ENCODE results near the gene TBC1D17. TPM values are rescaled to one million over a fixed set of nuclear protein-coding genes. Genes with fewer than 3 reads are reported as not detected.

The TBC1D17 gene
- polyA plus RNA-seq, 3 donors = 3.1 to 48.2 (median 4.5) TPM

DNA sequence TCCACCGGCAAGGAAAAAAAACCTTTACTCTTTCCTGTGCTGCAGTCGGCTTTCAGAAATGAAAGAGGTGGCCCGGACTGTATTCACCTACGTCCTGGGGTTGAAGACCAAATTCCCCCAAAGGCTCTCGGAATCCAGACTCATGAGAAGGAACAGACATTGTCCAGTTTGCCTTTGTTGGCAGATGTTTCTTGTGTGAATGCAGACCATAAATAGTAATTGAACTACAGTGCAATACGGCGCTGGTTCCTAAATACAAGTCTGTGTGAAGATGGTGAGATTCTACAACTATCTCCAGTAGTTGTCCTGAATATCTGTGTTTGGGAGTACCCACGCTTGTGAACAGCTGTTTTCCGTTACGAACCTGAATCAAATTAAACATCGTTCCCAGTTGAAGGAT is 37.8 kb upstream of the TBC1D17 start:
- Histone ChIP-seq H3K4me1 (ENCODE audit: control insufficient read depth in 1 of 2, insufficient read depth in 2 of 2, low read length in 2 of 2) (peaks cover 10 to 15% of the 10 kb centered on the region in 2 donors), H3K4me3 (replicated peaks in 1 of 3; ENCODE audit: low read depth in 2 of 3, low read length in 3 of 3) (no peak overlapping the region), H3K27ac (ENCODE audit: low read depth in 1 of 2, low read length in 2 of 2) (no peak overlapping the region), H3K27me3 (ENCODE audit: control insufficient read depth in 2 of 2, insufficient read depth in 2 of 2, low read length in 2 of 2) (no peaks in the 10 kb centered on the region), H2AFZ (ENCODE audit: insufficient read depth, low read depth, low read length, poor library complexity, severe bottlenecking) (no peak overlapping the region), H3K79me2 (ENCODE audit: insufficient read depth, low read length) (no peaks in the 10 kb centered on the region), H3K36me3 (replicated peaks in 1 of 2; ENCODE audit: control insufficient read depth in 1 of 2, insufficient read depth in 2 of 2, low read length in 2 of 2) (peaks cover 55 to 63% of the 10 kb centered on the region in 2 donors), H3K9ac (ENCODE audit: insufficient read depth, low read length, poor library complexity, severe bottlenecking) (no peak overlapping the region), H3K9me3 (replicated peaks in 1 of 2; ENCODE audit: control insufficient read depth in 1 of 2, insufficient read depth in 1 of 2, low read length in 2 of 2) (no peaks in the 10 kb centered on the region), H4K20me1 (ENCODE audit: insufficient read depth, low read length) (no peaks in the 10 kb centered on the region), H3K4me2 (replicated peaks; ENCODE audit: extremely low read depth, low read length, poor library complexity, severe bottlenecking) (no peak overlapping the region)
- DNase-seq = no peak
- peaks cover 11% of the 10 kb centered on the region for H3K4me1 Mint-ChIP-seq
- TF ChIP-seq, protein P1, sequence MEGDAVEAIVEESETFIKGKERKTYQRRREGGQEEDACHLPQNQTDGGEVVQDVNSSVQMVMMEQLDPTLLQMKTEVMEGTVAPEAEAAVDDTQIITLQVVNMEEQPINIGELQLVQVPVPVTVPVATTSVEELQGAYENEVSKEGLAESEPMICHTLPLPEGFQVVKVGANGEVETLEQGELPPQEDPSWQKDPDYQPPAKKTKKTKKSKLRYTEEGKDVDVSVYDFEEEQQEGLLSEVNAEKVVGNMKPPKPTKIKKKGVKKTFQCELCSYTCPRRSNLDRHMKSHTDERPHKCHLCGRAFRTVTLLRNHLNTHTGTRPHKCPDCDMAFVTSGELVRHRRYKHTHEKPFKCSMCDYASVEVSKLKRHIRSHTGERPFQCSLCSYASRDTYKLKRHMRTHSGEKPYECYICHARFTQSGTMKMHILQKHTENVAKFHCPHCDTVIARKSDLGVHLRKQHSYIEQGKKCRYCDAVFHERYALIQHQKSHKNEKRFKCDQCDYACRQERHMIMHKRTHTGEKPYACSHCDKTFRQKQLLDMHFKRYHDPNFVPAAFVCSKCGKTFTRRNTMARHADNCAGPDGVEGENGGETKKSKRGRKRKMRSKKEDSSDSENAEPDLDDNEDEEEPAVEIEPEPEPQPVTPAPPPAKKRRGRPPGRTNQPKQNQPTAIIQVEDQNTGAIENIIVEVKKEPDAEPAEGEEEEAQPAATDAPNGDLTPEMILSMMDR (IDR thresholded peaks at IDR 0.05) = no peak
- H3K36me3 Mint-ChIP-seq = peaks cover 47 to 56% of the 10 kb centered on the region in 2 donors
- H3K9me3 Mint-ChIP-seq = peaks cover 0 to 3% (median 0%) of the 10 kb centered on the region in 7 donors
- H3K27ac Mint-ChIP-seq = no peak overlapping the region
- intact Hi-C loops (cut with micrococcal nuclease) = no loop called here
- no peak overlapping the region for H3K4me3 Mint-ChIP-seq
- WGBS (ENCODE audit: insufficient coverage) = 100% methylated on average over 6 of the region's 11 CpGs
- no peaks in the 10 kb centered on the region for H3K27me3 Mint-ChIP-seq (ENCODE audit: low read depth in 3 of 3)

DNA sequence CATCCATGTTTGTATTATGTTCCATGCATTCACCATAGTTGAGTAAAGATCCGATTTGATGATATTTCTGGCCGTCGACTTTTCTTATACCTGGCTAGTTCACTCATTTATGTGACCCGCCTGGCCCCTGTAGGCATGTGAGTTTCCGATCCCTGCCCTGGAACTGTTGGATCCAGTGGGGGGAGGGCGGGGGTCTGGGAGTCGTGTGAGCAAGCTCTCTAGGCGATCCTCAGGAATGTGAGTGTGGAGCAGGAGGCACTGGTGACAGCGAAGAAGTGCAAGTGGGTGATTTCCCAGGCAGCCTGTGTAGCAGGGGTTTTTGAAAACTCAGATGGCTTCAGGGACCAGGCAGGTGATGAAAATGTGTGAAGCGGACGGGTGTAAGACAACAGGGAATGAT is 37.2 kb upstream of the TBC1D17 start:
- Mint-ChIP-seq H3K4me3 (no peak overlapping the region), H3K36me3 (peaks cover 41 to 50% of the 10 kb centered on the region in 2 donors), H3K9me3 (peaks cover 0 to 3% (median 0%) of the 10 kb centered on the region in 7 donors), H3K27ac (no peak overlapping the region), H3K4me1 (peaks cover 18% of the 10 kb centered on the region), H3K27me3 (ENCODE audit: low read depth in 3 of 3) (no peaks in the 10 kb centered on the region)
- Histone ChIP-seq H3K9me3 (replicated peaks in 1 of 2; ENCODE audit: control insufficient read depth in 1 of 2, insufficient read depth in 1 of 2, low read length in 2 of 2) (no peaks in the 10 kb centered on the region), H3K4me1 (ENCODE audit: control insufficient read depth in 1 of 2, insufficient read depth in 2 of 2, low read length in 2 of 2) (peaks cover 16 to 21% of the 10 kb centered on the region in 2 donors), H3K36me3 (replicated peaks in 1 of 2; ENCODE audit: control insufficient read depth in 1 of 2, insufficient read depth in 2 of 2, low read length in 2 of 2) (peaks cover 49 to 57% of the 10 kb centered on the region in 2 donors), H3K9ac (ENCODE audit: insufficient read depth, low read length, poor library complexity, severe bottlenecking) (no peak overlapping the region), H4K20me1 (ENCODE audit: insufficient read depth, low read length) (no peaks in the 10 kb centered on the region), H3K27me3 (ENCODE audit: control insufficient read depth in 2 of 2, insufficient read depth in 2 of 2, low read length in 2 of 2) (no peaks in the 10 kb centered on the region), H3K27ac (ENCODE audit: low read depth in 1 of 2, low read length in 2 of 2) (no peak overlapping the region), H3K4me3 (replicated peaks in 1 of 3; ENCODE audit: low read depth in 2 of 3, low read length in 3 of 3) (no peak overlapping the region), H3K4me2 (replicated peaks; ENCODE audit: extremely low read depth, low read length, poor library complexity, severe bottlenecking) (no peak overlapping the region), H2AFZ (ENCODE audit: insufficient read depth, low read depth, low read length, poor library complexity, severe bottlenecking) (no peak overlapping the region), H3K79me2 (ENCODE audit: insufficient read depth, low read length) (no peaks in the 10 kb centered on the region)
- TF ChIP-seq, protein P1 (IDR thresholded peaks at IDR 0.05) = no peak
- DNase-seq = no peak
- WGBS (ENCODE audit: insufficient coverage) = 96% methylated on average over 9 of the region's 11 CpGs
- intact Hi-C loops (cut with micrococcal nuclease) = no loop called here
